ENCODE results near the gene SOBP.

DNA sequence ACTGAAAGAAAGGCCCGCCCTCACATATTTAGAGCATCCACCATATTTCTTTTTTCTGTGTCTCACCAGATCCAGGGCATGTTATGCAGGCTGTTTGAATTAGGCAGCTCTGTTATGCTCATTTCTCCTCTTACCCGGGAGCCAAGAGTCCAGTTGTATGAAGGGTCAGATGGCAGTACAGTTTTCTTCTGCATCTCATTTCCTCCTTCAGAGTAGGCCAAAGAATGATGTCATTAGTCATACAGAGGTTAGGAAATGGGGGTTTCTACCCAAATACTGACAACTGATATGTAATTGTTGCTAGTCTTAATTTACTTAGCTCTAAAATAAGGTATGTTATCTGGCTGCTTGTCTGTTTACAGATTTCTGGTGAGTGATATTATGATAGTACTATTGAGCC lies 130.8 kb downstream of the SOBP start:
- TF ChIP-seq CTCF (IDR thresholded peaks at IDR 0.05; ENCODE audit: borderline replicate concordance, extremely low read depth, low read length, poor library complexity, severe bottlenecking): no peak
- TF ChIP-seq EZH2 (IDR thresholded peaks at IDR 0.05; ENCODE audit: borderline replicate concordance, low read depth, low read length, severe bottlenecking): no peak
